OCI-LY7 (cell line): ENCODE results near the gene ARL6IP5. TPM values are rescaled to one million over a fixed set of nuclear protein-coding genes. Genes with fewer than 3 reads are reported as not detected.

Source experiments
- BruUV-seq: library from RNA; stranded (reverse); fragments of 400-500 nt; replicated peaks from 2 replicates; lab custom pipeline; 2021; lab: Mats Ljungman, UMichigan
- CTCF ChIA-PET: fragments of 300-600 bp; sonication (Branson Sonifier 250); formaldehyde crosslinking; loops from one replicate; lab custom pipeline; 2022; ENCODE audit warnings: antibody characterized with exemption; ENCODE audit not compliant: unreplicated experiment; lab: Charles Lee
- POLR2A ChIA-PET: fragments of 300-600 bp; sonication (Branson Sonifier 250); formaldehyde crosslinking; loops from one replicate; lab custom pipeline; 2022; ENCODE audit warnings: antibody characterized with exemption; lab: Charles Lee
- DNase-seq: peaks from one replicate; pipeline ENCODE4 v3.0.0-alpha.2; 2015; ENCODE audit warnings: low spot score
- H2AFZ ChIP-seq: fragments of 200-600 bp; sonication (generic), shearing (Covaris generic); 2 replicates; pipeline ENCODE4 v1.6.1; 2014; ENCODE audit warnings: mild to moderate bottlenecking, antibody characterized with exemption, low read length, moderate library complexity
- H3K27ac ChIP-seq: fragments of 200-600 bp; sonication (generic); 2 replicates; pipeline ENCODE4 v1.5.1; 2014; ENCODE audit warnings: mixed run types, low read depth, mild to moderate bottlenecking, moderate library complexity, low read length, inconsistent platforms; ENCODE audit not compliant: poor library complexity, severe bottlenecking
- H3K36me3 ChIP-seq: fragments of 200-600 bp; sonication (generic); 2 replicates; pipeline ENCODE4 v1.6.1; 2014; ENCODE audit warnings: mild to moderate bottlenecking, antibody characterized with exemption, low read length, moderate library complexity, mixed read lengths; ENCODE audit not compliant: insufficient read depth
- H3K4me1 ChIP-seq: fragments of 200-600 bp; sonication (generic); 2 replicates; pipeline ENCODE4 v1.5.1; 2014; ENCODE audit warnings: mild to moderate bottlenecking, low read length; ENCODE audit not compliant: insufficient read depth, poor library complexity, severe bottlenecking
- H3K4me2 ChIP-seq: fragments of 200-600 bp; sonication (generic); 2 replicates; pipeline ENCODE4 v1.6.1; 2014; ENCODE audit warnings: mild to moderate bottlenecking, low read length
- H3K4me3 ChIP-seq: fragments of 200-600 bp; sonication (generic); 2 replicates; pipeline ENCODE4 v1.5.1; 2014; ENCODE audit warnings: mild to moderate bottlenecking, low read depth, low read length; ENCODE audit not compliant: poor library complexity, severe bottlenecking
- H3K79me2 ChIP-seq: fragments of 200-600 bp; sonication (generic); 2 replicates; pipeline ENCODE4 v1.6.1; 2016; ENCODE audit warnings: low read depth, mild to moderate bottlenecking, low read length, moderate library complexity, mixed read lengths; ENCODE audit not compliant: insufficient read depth
- H3K9me2 ChIP-seq: fragments of 200-600 bp; sonication (generic); 2 replicates; pipeline ENCODE4 v1.6.1; 2016; ENCODE audit warnings: mild to moderate bottlenecking, low read length, mixed read lengths; ENCODE audit not compliant: insufficient read depth
- H3K9me3 ChIP-seq: fragments of 200-600 bp; sonication (generic); 2 replicates; pipeline ENCODE4 v1.6.1; 2014; ENCODE audit warnings: mild to moderate bottlenecking, mixed run types, low read length, mixed read lengths
- H4K20me1 ChIP-seq: fragments of 200-600 bp; sonication (generic); 2 replicates; pipeline ENCODE4 v1.6.1; 2014; ENCODE audit warnings: mild to moderate bottlenecking, antibody characterized with exemption, low read length, moderate library complexity, mixed read lengths; ENCODE audit not compliant: insufficient read depth
- EZH2phosphoT487 ChIP-seq: fragments of 200-600 bp; sonication (generic); IDR thresholded peaks from 2 replicates; pipeline ENCODE4 v1.6.1; 2018; ENCODE audit warnings: low read depth, borderline replicate concordance, mild to moderate bottlenecking, mixed run types, antibody characterized with exemption, low read length, moderate library complexity, mixed read lengths
- intact Hi-C: fragments of 100-400 bp; cut with micrococcal nuclease; formaldehyde crosslinking; loops from one replicate; pipeline ENCODE4 v1.10.0; 2022; ENCODE audit not compliant: unreplicated experiment
- total RNA-seq, 2 experiments: library from RNA; depleted of rRNA in 1 of 2; stranded (reverse); fragments of >200 nt in 1 of 2; shearing (Covaris generic) in 1 of 2; gene quantifications; 2 replicates each; pipeline ENCODE4 v1.2.3, GENCODE V29; 2014 to 2022
- TF ChIP-seq, protein P1 (sequence below): fragments of 200-600 bp; sonication (generic); conservative IDR thresholded peaks from 2 replicates; pipeline ENCODE4 v1.5.1; 2014; ENCODE audit warnings: mild to moderate bottlenecking, antibody characterized with exemption, low read length, moderate library complexity, mixed read lengths

ARL6IP5 gene
- total RNA-seq, 2 experiments from 2014 or later, result 26.7 to 28.9 TPM

DNA sequence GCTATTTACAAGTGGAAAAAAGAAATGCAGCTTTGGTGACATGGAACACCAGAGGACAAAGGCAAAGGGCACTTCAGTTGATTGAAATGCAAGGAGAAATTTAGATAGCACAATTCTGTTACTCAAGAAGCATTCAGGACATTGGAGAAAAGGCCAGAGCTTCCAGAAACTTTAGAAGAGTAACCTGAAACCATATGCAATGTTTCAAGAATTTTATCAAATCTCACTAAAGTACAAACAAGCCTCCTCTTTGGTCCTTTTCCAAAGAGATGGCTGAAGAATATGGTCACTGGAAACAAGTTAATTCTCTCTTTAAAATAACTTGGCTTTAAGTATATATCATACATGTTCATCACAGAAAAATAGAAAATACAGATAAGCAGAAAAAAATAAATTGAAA lies 52.3 kb downstream of the ARL6IP5 start:
- DNase-seq, result no peak
- POLR2A ChIA-PET, result no interaction called here
- Histone ChIP-seq H3K4me3 (no peak overlapping the region), H3K9me3 (no peaks in the 10 kb centered on the region), H2AFZ (no peak overlapping the region), H3K36me3 (no peaks in the 10 kb centered on the region), H3K4me2 (no peak overlapping the region), H3K4me1 (no peaks in the 10 kb centered on the region), H3K27ac (no peak overlapping the region), H3K9me2 (no peaks in the 10 kb centered on the region), H3K79me2 (no peaks in the 10 kb centered on the region), H4K20me1 (no peaks in the 10 kb centered on the region)
- CTCF ChIA-PET, result no interaction called here
- no peak for TF ChIP-seq EZH2phosphoT487
- TF ChIP-seq, protein P1, sequence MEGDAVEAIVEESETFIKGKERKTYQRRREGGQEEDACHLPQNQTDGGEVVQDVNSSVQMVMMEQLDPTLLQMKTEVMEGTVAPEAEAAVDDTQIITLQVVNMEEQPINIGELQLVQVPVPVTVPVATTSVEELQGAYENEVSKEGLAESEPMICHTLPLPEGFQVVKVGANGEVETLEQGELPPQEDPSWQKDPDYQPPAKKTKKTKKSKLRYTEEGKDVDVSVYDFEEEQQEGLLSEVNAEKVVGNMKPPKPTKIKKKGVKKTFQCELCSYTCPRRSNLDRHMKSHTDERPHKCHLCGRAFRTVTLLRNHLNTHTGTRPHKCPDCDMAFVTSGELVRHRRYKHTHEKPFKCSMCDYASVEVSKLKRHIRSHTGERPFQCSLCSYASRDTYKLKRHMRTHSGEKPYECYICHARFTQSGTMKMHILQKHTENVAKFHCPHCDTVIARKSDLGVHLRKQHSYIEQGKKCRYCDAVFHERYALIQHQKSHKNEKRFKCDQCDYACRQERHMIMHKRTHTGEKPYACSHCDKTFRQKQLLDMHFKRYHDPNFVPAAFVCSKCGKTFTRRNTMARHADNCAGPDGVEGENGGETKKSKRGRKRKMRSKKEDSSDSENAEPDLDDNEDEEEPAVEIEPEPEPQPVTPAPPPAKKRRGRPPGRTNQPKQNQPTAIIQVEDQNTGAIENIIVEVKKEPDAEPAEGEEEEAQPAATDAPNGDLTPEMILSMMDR, result no peak
- intact Hi-C loops, result no loop called here
- BruUV-seq, result no TSS peak

DNA sequence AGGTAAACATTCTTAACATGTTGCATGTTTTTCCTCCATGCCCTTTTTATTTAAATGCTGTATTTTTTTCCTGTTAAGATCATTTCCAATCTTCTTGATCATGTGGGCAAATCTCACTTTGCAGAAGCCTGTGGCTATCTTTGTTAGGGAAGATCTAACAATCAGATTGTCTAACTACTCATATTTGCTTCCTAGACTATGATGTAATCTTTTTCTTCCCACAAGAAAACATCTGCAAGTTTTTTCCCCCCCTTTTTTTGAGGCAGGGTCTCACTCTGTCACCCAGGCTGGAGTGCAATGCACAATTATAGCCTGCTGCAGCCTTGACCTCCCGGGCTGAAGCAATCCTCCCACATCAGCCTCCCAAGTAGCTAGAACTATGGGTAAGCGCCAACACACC lies 52.7 kb downstream of the ARL6IP5 start:
- H3K4me2 ChIP-seq, result no peak overlapping the region
- no peak overlapping the region for H2AFZ ChIP-seq
- no peaks in the 10 kb centered on the region for H3K36me3 ChIP-seq
- CTCF ChIA-PET, result no interaction called here
- H3K27ac ChIP-seq, result no peak overlapping the region
- H3K9me3 ChIP-seq, result no peaks in the 10 kb centered on the region
- TF ChIP-seq, protein P1, result no peak
- no peak for TF ChIP-seq EZH2phosphoT487
- no peak for DNase-seq
- intact Hi-C loops, result no loop called here
- H3K4me1 ChIP-seq, result no peaks in the 10 kb centered on the region
- H3K4me3 ChIP-seq, result no peak overlapping the region
- H3K79me2 ChIP-seq, result no peaks in the 10 kb centered on the region
- POLR2A ChIA-PET, result no interaction called here
- H4K20me1 ChIP-seq, result no peaks in the 10 kb centered on the region
- H3K9me2 ChIP-seq, result no peaks in the 10 kb centered on the region
- BruUV-seq, result no TSS peak

DNA sequence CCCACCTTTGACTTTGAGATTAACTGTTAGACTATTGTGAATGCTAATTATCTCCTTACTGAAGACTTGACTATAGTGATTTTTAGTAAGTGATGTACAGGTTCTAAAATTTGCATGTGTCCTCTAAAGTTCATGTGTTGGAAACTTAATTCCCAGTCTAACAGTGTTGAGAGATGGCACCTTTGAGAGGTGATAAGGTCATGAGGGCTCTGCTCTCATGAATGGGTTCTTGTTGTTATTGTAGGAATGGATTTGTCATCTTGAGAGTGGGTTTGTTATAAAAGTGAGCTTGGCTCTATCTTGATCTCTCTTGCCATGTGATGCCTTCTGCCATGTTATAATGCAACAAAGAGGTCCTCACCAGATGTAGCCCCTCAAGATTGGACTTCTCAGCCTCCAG lies 56.6 kb downstream of the ARL6IP5 start:
- no peaks in the 10 kb centered on the region for H4K20me1 ChIP-seq
- H2AFZ ChIP-seq, result no peak overlapping the region
- no peak overlapping the region for H3K27ac ChIP-seq
- H3K79me2 ChIP-seq, result no peaks in the 10 kb centered on the region
- POLR2A ChIA-PET, result interaction anchor here (0.6 kb wide), 1 partner anchor 1919 kb away, joined by 3 read pairs; no protein-coding TSS in a partner anchor
- H3K4me3 ChIP-seq, result no peak overlapping the region
- CTCF ChIA-PET, result no interaction called here
- no peaks in the 10 kb centered on the region for H3K9me3 ChIP-seq
- no peaks in the 10 kb centered on the region for H3K4me1 ChIP-seq
- no TSS peak for BruUV-seq
- H3K4me2 ChIP-seq, result no peak overlapping the region
- intact Hi-C loops, result no loop called here
- H3K36me3 ChIP-seq, result no peaks in the 10 kb centered on the region
- no peaks in the 10 kb centered on the region for H3K9me2 ChIP-seq
- TF ChIP-seq, protein P1, result no peak
- TF ChIP-seq EZH2phosphoT487, result no peak
- no peak for DNase-seq
